ENCODE measurements around the gene UBE2O. TPM values are rescaled to one million over a fixed set of nuclear protein-coding genes. Genes with fewer than 3 reads are reported as not detected.

The UBE2O gene
- total RNA-seq, 2 donors from 2014 or later: 17.1 to 30.3 TPM

GRCh38 chr17:76382351-76382802 lies 70.6 kb downstream of the UBE2O start:
- WGBS, 2 donors: 35 to 45% methylated on average over 16 to 21 of the region's 21 CpGs
- H3K27ac ChIP-seq: peak overlapping the region; percentile 66 to 93 (median 86)

GRCh38 chr17:76381633-76382350 lies 71.2 kb downstream of the UBE2O start:
- Histone ChIP-seq H3K4me1 (peaks cover 44% of the 10 kb centered on the region), H3K27ac (peak overlapping the region; percentile 66 to 93 (median 86)), H3K4me3 (no peak overlapping the region), H3K27me3 (no peaks in the 10 kb centered on the region), H3K9me3 (no peaks in the 10 kb centered on the region), H3K36me3 (replicated peaks in 1 of 2; ENCODE audit: insufficient read depth in 1 of 2, low read depth in 2 of 2) (no peaks in the 10 kb centered on the region)
- intact Hi-C loops (cut with DNase I): no loop called here
- WGBS, 2 donors: 49 to 52% methylated on average over 16 to 19 of the region's 19 CpGs
- TF ChIP-seq CTCF (IDR thresholded peaks at IDR 0.05) (no peak), POLR2A (IDR thresholded peaks at IDR 0.05) (no peak)
- ATAC-seq (no peak), DNase-seq (peak in 3 of 4 donors; percentile 49 to 74 (median 56))

More at GRCh38 chr17:76382351-76382802, 70.6 kb downstream of the UBE2O start:
- DNase-seq (peak; percentile 62 to 74 (median 70)), ATAC-seq (peak; percentile 28)
- Histone ChIP-seq H3K9me3 (no peaks in the 10 kb centered on the region), H3K4me3 (no peak overlapping the region), H3K36me3 (replicated peaks in 1 of 2; ENCODE audit: insufficient read depth in 1 of 2, low read depth in 2 of 2) (no peaks in the 10 kb centered on the region), H3K4me1 (peaks cover 41% of the 10 kb centered on the region), H3K27me3 (no peaks in the 10 kb centered on the region)
- peak in 1 of 3 donors; percentile 7 for TF ChIP-seq POLR2A (IDR thresholded peaks at IDR 0.05)
- no peak for TF ChIP-seq CTCF (IDR thresholded peaks at IDR 0.05)
- intact Hi-C loops (cut with DNase I): no loop called here

GRCh38 chr17:76379646-76380376 lies 73.1 kb downstream of the UBE2O start:
- ATAC-seq: no peak
- intact Hi-C loops (cut with DNase I): no loop called here
- Histone ChIP-seq H3K9me3 (no peaks in the 10 kb centered on the region), H3K27me3 (no peaks in the 10 kb centered on the region), H3K27ac (peak overlapping the region in 1 of 4 donors; percentile 93), H3K4me1 (peaks cover 41% of the 10 kb centered on the region), H3K36me3 (replicated peaks in 1 of 2; ENCODE audit: insufficient read depth in 1 of 2, low read depth in 2 of 2) (no peaks in the 10 kb centered on the region), H3K4me3 (no peak overlapping the region)
- DNase-seq: no peak
- 85 to 88% methylated on average over 18 to 21 of the region's 21 CpGs for WGBS, 2 donors
- no peak for TF ChIP-seq POLR2A (IDR thresholded peaks at IDR 0.05)
- TF ChIP-seq CTCF (IDR thresholded peaks at IDR 0.05): no peak

- 79 to 82% methylated on average over 8 to 11 of the region's 11 CpGs for WGBS, 2 donors
- no peak overlapping the region for H3K27ac ChIP-seq
- intact Hi-C loops (cut with DNase I): no loop called here
- no peak overlapping the region for H3K4me3 ChIP-seq
- no peak for ATAC-seq
- H3K27me3 ChIP-seq: no peaks in the 10 kb centered on the region
- TF ChIP-seq POLR2A (IDR thresholded peaks at IDR 0.05) (no peak), CTCF (IDR thresholded peaks at IDR 0.05) (no peak)
- DNase-seq: no peak
- peaks cover 37% of the 10 kb centered on the region for H3K4me1 ChIP-seq
- H3K36me3 ChIP-seq (replicated peaks in 1 of 2; ENCODE audit: insufficient read depth in 1 of 2, low read depth in 2 of 2): no peaks in the 10 kb centered on the region
- no peaks in the 10 kb centered on the region for H3K9me3 ChIP-seq
These were observed 73.7 kb downstream of the UBE2O start for GRCh38 chr17:76379275-76379641.

Data from body of pancreas (tissue), 4 donors.